Stimulated activated CD8-positive, alpha-beta memory T cell treated with anti-CD3 and anti-CD28 coated beads, Interleukin-12 subunit alpha, Interleukin-12 subunit beta, amount 100 ng/mL, for 24 hours (primary cell): ENCODE measurements around the gene XRN2.

ENCODE experiments used
- DNase-seq: peaks from one replicate; pipeline ENCODE4 v3.0.0-alpha.2; 2020; ENCODE audit errors: extremely low read depth

XRN2 gene

GRCh38 chr20:21301940-21302663 lies 1.0 kb upstream of the XRN2 start:
- no peak for DNase-seq

DNA sequence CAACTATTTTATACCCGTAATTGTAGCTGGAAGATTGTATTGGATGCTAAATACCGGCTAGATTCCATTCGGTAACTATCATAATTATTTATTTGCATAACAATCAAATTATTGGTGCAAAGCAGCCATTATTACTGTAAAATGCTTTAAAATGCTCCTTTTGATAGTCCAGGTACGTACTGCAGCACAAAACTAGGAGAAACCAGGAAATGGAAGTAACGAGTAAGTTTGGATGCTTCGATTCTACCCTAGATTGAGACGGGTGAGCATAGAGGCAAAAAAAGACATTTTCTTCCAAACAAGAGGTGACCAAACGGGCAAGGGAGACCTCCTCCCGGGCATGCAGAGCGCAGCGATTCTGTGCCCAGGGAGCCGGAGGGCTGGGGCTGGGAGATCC lies 469 bp upstream of the XRN2 start:
- no peak for DNase-seq

DNA sequence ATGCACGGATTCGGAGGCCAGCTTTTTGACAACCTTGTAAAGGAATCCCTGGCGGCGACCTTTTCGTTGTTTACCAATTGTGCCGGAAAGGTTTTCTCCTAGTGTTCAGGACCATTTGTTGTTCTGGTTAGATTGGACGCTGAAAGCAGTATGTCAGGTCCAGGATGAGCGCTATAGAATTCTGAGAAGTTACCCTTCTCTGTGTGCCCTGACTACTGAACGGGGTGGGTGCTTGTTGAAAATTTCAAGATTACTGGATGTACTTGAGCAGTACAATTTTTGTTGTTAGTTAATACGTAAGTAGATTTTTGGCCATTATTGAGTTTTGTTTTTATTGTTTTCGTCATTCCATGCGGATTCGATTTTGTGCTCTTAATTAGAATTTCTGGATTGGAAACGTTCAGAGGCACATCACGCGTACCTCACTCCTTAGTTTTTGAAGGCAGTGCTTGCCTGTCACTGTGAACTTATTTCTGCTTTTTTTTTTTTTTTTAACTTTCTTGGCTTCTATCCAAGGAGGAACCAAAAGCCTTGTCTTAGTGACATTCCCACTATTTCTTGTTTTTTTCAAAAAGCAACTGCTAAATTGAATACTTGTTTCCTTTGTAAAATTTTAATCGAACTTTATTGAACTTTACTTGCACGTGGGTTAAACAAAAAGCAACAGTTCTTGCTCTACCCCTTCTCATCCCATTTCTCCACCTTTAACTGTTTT lies 898 bp downstream of the XRN2 start:
- DNase-seq = no peak

DNA sequence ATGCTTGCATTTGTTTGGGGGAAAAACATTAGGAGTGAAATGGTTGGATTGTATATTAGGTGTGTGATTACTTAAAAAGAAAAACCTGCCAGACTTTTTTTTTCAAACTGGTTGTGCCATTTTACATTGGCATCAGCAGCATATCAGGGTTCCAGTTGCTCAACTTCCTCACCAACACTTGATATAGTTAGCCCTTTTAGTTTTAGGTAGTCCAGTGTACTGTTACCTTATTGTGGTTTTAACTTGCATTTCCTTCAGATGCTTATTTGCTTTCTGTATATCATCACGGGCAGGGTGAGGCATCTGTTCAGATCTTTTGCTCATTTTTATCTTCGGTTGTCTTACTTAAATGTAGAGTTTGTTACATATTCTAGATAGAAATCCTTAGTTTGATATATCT lies 5.2 kb downstream of the XRN2 start:
- no peak for DNase-seq

DNA sequence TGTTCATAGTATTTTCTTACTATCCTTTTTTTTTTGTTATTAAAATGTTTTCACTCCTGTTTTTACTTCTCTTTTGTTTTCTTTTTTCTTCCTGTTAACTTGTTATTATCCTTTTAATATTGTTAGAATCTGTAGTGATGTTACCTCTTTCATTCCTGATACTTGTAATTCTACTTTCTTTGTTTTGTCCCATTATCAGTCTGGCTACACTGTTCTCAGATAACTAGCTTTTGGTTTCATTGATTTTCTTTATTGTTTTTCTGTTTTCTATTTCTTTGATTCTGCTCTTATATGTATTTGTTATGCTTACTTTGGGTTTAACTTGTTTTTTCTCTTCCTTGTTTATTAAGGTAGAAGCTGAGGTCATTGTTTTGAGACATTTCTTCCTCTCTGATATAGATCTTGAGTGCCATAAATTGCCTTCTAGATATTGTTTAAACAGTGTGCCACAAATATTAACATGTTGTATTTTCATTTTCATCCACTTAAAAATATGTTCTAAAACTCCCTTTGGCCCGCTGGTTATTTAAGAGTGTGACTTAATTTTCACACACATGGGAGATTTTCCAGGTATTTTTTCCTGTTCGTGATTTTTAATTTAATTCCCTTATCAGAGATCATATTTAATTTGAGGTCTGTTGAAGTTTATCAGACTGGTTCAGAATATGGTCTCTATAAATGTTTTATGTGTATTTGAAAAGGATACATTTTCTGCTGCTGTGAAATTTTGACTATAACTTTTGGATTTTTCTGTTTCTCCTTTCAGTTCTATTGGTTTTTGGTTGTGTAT lies 6.7 kb downstream of the XRN2 start:
- DNase-seq = no peak

GRCh38 chr20:21312813-21313474 lies 9.8 kb downstream of the XRN2 start:
- no peak for DNase-seq

DNA sequence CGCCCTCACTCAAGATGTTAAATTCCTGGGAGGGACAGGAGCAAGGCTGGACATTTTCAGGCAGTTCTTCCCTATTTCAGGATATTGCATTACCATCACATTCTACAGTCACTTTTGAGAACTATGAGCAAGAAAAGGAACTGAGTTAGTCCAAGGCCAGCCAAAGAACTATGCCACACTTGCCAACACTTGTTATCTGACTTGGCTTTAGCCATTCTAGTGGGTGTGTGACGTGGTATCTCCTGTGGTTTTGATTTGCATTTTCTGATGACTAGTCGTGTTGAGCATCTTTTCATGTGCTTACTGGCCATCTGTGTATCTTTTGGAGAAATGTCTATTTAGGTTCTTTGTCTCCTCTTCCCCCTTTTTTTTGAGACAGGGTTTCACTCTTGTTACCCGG lies 12.0 kb downstream of the XRN2 start:
- no peak for DNase-seq

- DNase-seq = no peak
Observed at GRCh38 chr20:21322083-21322710, 19.1 kb downstream of the XRN2 start.

GRCh38 chr20:21322921-21323331 lies 19.8 kb downstream of the XRN2 start:
- no peak for DNase-seq

GRCh38 chr20:21323640-21324039 lies 20.5 kb downstream of the XRN2 start:
- DNase-seq = no peak

DNA sequence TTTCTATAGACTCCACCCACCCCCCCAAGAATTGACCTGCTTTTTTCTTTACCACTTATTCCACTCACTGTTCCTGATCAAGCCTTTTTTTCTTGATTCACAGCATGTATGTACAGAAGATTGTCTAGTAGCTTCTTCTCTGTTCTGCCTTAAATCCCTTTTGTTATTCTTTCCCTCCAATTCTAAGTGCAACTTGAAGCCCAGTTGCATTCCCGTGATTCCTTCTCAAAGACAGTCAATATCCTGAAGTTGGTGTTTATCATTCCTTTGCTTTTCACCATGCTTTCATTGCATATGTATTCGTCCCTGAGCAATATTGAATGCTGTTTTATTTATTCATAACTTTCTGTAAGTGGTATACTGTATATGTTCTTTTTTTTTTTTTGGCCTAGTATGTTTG lies 21.0 kb downstream of the XRN2 start:
- no peak for DNase-seq

GRCh38 chr20:21325296-21325695 lies 22.2 kb downstream of the XRN2 start:
- DNase-seq = no peak

GRCh38 chr20:21326700-21327099 lies 23.6 kb downstream of the XRN2 start:
- DNase-seq = no peak

DNA sequence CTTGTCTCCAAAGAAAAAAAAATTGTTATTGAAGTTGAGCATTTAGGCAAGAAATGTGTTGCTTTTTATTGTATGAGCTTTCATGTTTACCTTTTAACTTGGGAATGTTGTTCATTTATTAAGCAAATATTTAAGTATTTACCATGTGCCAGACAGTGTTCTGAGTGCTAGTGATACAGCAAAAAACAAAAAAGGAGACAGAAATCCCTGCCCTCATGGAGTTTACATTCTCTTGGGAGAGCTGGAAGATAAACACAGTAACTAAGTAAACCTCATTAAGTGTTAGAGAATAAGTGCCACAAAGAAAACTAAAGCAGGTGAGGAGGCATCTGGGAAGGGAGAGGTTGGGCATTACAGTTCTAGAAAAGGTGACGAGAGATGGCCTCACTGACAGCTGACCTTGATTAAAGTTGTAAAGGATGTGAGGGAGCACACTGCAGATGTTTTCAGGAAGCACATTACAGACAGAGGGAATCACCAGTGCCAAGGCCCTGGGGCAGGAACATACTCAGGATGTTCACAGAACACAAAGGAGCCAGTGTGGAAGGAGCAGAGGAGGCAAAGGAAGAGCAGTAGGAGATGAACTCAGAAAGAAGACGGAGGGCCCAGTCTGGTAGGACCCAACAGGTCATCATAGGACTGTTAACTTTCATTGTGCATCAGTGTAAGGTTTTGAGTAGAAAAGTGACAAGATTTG lies 33.5 kb downstream of the XRN2 start:
- DNase-seq = no peak

GRCh38 chr20:21338291-21338690 lies 35.2 kb downstream of the XRN2 start:
- DNase-seq = no peak

DNA sequence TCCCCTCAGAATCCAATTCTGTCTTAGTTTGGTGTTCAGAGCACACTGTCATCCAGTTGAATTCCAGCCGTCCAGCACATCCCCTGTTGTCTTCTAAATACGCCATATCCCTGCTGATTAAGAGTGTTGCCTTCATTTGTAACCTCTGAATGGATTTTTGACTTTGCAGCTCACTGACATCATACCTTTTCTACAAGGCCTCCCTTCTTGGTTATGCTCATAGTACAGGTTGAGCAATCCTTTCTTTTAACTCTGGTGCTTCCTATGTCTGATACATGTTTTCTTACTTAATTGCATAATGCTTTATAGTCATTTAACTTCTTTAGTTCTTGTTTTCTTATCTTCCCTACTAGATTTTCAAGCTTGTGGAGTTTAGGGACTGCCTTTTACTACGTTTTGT lies 36.4 kb downstream of the XRN2 start:
- no peak for DNase-seq

- no peak for DNase-seq
Observed at GRCh38 chr20:21340991-21341697, 38.0 kb downstream of the XRN2 start.

DNA sequence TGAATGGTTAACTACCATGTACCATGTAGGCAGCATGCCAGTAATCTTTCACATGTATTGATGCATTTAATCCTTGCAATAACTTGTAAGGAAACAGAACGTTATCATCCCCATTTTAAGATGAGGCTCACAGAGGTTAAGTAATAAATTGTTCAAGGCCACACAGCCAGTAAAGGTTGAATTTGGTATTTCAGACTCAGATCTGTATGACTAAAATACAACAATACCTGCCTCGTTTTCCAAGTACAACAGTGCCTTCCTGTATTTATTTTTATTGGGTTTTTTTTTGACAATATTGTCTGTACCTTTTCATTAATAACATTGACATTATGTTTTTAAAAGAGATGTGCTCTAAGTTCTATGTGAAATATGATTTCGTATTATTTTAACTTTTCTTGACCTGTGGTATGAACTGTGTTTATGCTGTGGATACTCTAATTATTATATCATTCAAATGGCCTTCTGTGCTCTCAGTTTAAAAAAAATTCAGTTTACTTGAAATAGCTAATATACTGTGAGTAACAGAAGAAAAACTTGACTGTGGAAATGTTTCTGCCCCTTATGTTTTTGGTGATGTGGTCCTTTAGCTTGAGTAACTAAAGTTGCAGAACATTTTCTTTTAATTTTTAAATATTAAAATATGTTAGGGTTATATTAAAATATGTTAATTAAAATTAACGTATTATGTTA lies 39.7 kb downstream of the XRN2 start:
- DNase-seq = no peak

GRCh38 chr20:21344206-21344900 lies 41.2 kb downstream of the XRN2 start:
- DNase-seq = no peak
